Ovary (tissue), 9 donors: ENCODE results near the gene MAG. TPM values are rescaled to one million over a fixed set of nuclear protein-coding genes. Genes with fewer than 3 reads are reported as not detected.

Source experiments
- DNase-seq, 5 donors: peaks; one replicate each; pipeline ENCODE4 v3.0.0-alpha.2; 2019 to 2020
- H3K27ac ChIP-seq, 2 donors: fragments of 200-600 bp; one replicate each; pipeline versions ENCODE4 v1.5.1 to v1.8.0; 2019 to 2022
- H3K27me3 ChIP-seq: fragments of 200-600 bp; one replicate; pipeline ENCODE4 v1.8.0; 2022
- H3K36me3 ChIP-seq: fragments of 200-600 bp; sonication (generic); one replicate; pipeline ENCODE4 v1.5.1; 2019
- H3K4me1 ChIP-seq: one replicate; pipeline ENCODE4 v1.8.1; 2013; ENCODE audit warnings: mild to moderate bottlenecking, moderate library complexity; ENCODE audit not compliant: insufficient read depth
- H3K4me3 ChIP-seq: fragments of 200-600 bp; sonication (generic); one replicate; pipeline ENCODE4 v1.5.1; 2017
- H3K9me3 ChIP-seq, 2 donors: fragments of 200-600 bp in 1 of 2; sonication (generic) in 1 of 2; one replicate each; pipeline versions ENCODE4 v1.5.1 to v1.8.1; 2013 to 2019; ENCODE audit warnings: mild to moderate bottlenecking in 1 of 2, moderate library complexity in 1 of 2
- EP300 ChIP-seq: sonication (generic); formaldehyde crosslinking; IDR thresholded peaks from one replicate; pipeline ENCODE4 v1.6.1; 2017; ENCODE audit warnings: antibody characterized with exemption
- POLR2A ChIP-seq: fragments of 450-650 bp; IDR thresholded peaks from one replicate; pipeline ENCODE4 v1.6.1; 2017; ENCODE audit warnings: antibody characterized with exemption, mild to moderate bottlenecking, moderate library complexity
- WGBS, 3 donors: extraction: QIAGEN DNeasy Blood & Tissue Kit in 1 of 3; methylation state at CpG; one replicate each; pipeline versions ENCODE4 v1.1.5 to v1.1.7; 2013 to 2017; 5-methylcytosine and 5-hydroxymethylcytosine counted together
- intact Hi-C, 4 donors: fragments of 100-400 bp; cut with DNase I; formaldehyde crosslinking; loops; one replicate each; pipeline versions ENCODE4 v1.11.0 to v1.15.1; 2022 to 2023
- polyA plus RNA-seq, 2 donors: library from polyadenylated mRNA; stranded (reverse); fragments of 200-250 nt in 1 of 2; fragments of 350-450 nt in 1 of 2; fragmentation: Illumina TruSeq in 1 of 2; extraction: RNeasy Lipid Tissue Mini Kit (QIAGEN cat#74804) in 1 of 2; gene quantifications; one replicate each; pipeline ENCODE4 v1.2.3, GENCODE V29; 2013 to 2014
- total RNA-seq, 7 donors: library from RNA; depleted of rRNA in 2 of 7; stranded (reverse); fragments of >200 nt in 2 of 7; fragmentation: NEBNext Ultra II Directional in 3 of 7; extraction: Animal tissue kit (Norgen Biotek cat#: 25700) in 3 of 7; gene quantifications; one replicate each; pipeline versions ENCODE4 v1.1.0 to v1.2.4, GENCODE V29; 2016 to 2023
- TF ChIP-seq, protein P1 (sequence below), 3 donors: fragments of 450-650 bp in 2 of 3; fragments of 200-600 bp in 1 of 3; IDR thresholded peaks; one replicate each; pipeline versions ENCODE4 v1.5.1 to v1.8.0; 2016 to 2022; ENCODE audit warnings: antibody characterized with exemption in 3 of 3, mild to moderate bottlenecking in 1 of 3
- donor health status: DM: no; HTN: no; CAD: no; lungs with moderate emphysema.
- donor health status: DM: no; HTN: no; CAD: no.
- donor health status: Bipolar disorder and iron deficiency.
- donor health status: DM: yes; HTN: yes; CAD: no.
- donor health status: DM: no; HTN: no; CAD: no.
- donor health status: DM: yes; HTN: yes; CAD: no.

The MAG gene
- total and polyA plus RNA-seq, 9 donors: 1.1 to 146 (median 94.2) TPM

DNA sequence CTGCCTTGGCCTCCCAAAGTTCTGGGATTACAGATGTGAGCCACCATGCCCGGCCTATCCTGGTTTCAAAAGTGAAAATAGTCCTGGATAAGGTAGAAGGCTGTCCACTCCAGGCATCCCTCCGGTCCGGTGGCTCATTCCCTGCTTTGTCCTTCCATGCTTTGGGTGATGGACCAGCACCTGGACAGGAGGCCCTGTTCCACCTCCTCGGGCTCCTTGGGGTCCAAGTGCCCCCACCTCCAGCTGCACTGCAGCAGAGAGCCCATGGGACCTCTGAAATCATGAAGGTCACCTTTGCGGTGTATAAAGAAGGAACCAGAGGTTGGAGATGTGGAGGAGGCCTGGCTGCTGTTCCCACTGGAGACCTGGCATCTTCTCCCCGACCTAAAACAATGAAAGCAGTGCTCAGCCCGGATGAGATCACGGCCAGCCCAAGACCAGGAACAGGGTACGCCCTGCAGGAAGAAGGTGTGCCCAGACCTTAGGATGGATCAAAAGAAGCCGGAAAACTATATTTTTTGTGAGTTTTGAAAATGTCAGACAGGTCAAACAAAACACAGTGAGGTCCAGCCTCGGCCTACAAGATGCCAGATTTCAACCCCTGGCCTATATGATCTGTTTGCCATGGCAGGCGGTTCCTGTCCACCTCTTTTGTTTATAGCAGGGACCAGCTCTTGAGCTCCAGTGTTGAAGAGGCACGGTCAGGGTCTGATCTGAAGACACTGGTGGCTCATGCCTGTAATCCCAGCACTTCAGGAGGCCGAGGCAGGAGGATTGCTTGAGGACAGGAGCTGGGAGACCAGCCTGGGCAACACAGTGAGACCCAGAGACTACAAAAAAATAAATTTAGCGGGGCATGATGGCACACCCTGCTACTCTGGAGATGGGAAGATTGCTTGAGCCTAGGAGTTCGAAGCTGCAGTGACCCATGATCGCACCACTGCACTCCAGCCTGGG is 37.3 kb upstream of the MAG start:
- WGBS, 3 donors: 86 to 90% (median 86%) methylated on average over 17 of the region's 17 CpGs
- H3K4me3 ChIP-seq: no peak overlapping the region
- no peak for TF ChIP-seq EP300
- TF ChIP-seq POLR2A: no peak
- TF ChIP-seq, protein P1, sequence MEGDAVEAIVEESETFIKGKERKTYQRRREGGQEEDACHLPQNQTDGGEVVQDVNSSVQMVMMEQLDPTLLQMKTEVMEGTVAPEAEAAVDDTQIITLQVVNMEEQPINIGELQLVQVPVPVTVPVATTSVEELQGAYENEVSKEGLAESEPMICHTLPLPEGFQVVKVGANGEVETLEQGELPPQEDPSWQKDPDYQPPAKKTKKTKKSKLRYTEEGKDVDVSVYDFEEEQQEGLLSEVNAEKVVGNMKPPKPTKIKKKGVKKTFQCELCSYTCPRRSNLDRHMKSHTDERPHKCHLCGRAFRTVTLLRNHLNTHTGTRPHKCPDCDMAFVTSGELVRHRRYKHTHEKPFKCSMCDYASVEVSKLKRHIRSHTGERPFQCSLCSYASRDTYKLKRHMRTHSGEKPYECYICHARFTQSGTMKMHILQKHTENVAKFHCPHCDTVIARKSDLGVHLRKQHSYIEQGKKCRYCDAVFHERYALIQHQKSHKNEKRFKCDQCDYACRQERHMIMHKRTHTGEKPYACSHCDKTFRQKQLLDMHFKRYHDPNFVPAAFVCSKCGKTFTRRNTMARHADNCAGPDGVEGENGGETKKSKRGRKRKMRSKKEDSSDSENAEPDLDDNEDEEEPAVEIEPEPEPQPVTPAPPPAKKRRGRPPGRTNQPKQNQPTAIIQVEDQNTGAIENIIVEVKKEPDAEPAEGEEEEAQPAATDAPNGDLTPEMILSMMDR (IDR thresholded peaks at IDR 0.05): no peak
- H3K36me3 ChIP-seq: no peaks in the 10 kb centered on the region
- no peaks in the 10 kb centered on the region for H3K4me1 ChIP-seq
- H3K27ac ChIP-seq: no peak overlapping the region
- no peaks in the 10 kb centered on the region for H3K27me3 ChIP-seq
- peak in 1 of 5 donors; percentile 24 for DNase-seq
- intact Hi-C loops: no loop called here
- no peaks in the 10 kb centered on the region for H3K9me3 ChIP-seq

DNA sequence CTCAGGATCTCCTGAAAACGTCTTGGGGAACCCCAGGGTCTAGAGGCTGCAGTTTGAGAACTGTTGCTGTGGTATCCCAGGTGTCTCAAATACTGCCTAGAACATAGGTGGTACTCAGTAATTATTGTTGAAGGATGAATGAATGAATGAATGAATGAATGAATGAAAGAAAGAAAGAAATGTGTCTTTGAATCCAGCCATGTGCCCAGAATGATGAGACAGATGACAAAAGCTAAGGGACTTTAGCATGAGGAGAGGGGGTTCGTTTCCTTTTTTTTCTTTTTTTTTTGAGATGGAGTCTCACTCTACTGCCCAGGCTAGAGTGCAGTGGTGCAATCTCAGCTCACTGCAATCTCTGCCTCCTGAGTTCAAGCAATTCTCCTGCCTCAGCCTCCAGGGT is 35.4 kb upstream of the MAG start:
- no peak overlapping the region for H3K4me3 ChIP-seq
- no peaks in the 10 kb centered on the region for H3K36me3 ChIP-seq
- no peaks in the 10 kb centered on the region for H3K4me1 ChIP-seq
- no peak for DNase-seq
- H3K9me3 ChIP-seq: no peaks in the 10 kb centered on the region
- TF ChIP-seq EP300: no peak
- TF ChIP-seq POLR2A: no peak
- TF ChIP-seq, protein P1 (IDR thresholded peaks at IDR 0.05): no peak
- WGBS, 3 donors: 31 to 46% (median 39%) methylated on average over 2 of the region's 2 CpGs
- intact Hi-C loops: no loop called here
- H3K27ac ChIP-seq: no peak overlapping the region
- no peaks in the 10 kb centered on the region for H3K27me3 ChIP-seq

DNA sequence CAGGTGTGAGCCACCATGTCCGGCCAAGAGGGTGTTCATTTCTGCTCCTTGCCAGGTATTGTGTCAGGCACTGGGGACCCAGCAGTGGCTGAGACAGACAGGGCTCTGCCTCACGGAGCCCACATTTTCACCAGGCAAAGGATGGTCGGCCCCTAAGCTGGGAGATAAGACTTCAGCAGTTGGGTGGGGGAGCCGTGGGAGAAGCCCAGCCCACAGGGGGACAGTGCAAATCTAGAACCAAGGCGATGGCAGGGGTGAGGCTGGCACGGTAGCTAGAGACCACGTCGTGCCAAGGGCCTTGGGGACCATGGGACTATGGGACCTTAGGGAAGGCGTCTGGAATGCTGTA is 34.9 kb upstream of the MAG start:
- intact Hi-C loops: no loop called here
- 47 to 63% (median 52%) methylated on average over 9 of the region's 9 CpGs for WGBS, 3 donors
- Histone ChIP-seq H3K4me1 (peaks cover 1% of the 10 kb centered on the region), H3K9me3 (no peaks in the 10 kb centered on the region), H3K27ac (no peak overlapping the region), H3K4me3 (no peak overlapping the region), H3K27me3 (no peaks in the 10 kb centered on the region), H3K36me3 (no peaks in the 10 kb centered on the region)
- TF ChIP-seq, protein P1 (IDR thresholded peaks at IDR 0.05): no peak
- TF ChIP-seq POLR2A (no peak), EP300 (no peak)
- DNase-seq: peak in 1 of 5 donors; percentile 33

DNA sequence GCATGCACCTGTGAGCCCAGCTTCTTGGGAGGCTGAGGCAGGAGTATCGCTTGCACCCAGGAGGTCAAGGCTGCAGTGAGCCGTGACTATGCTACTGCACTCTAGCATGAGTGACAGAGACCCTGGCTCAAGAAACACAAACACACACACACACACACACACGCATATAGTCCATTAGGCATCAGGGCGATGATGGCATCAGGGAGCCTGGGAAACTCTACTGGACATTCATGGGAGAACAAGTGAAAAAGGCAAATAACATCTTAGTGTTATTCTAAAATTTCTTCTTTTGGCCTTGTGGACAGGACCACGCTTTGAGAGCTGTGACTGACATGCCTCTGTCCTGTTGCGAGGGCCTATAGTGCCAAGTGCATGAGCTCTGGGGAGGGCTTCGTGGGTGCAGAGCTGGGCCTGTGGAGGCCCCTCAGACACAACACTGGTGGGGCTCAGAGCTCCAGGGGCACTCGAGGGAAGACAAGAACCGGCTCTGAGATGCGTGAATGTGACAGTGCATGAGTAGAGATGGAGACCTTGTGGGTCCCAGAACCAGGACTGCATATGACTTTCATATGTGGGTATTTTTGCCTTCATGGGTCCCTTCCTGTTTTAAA is 31.2 kb upstream of the MAG start:
- TF ChIP-seq, protein P1 (IDR thresholded peaks at IDR 0.05): no peak
- TF ChIP-seq EP300: no peak
- TF ChIP-seq POLR2A: no peak

More for the DNA sequence above, 31.2 kb upstream of the MAG start:
- no peaks in the 10 kb centered on the region for H3K9me3 ChIP-seq
- WGBS, 3 donors: 61 to 77% (median 75%) methylated on average over 10 of the region's 10 CpGs
- H3K36me3 ChIP-seq: no peaks in the 10 kb centered on the region
- no peak overlapping the region for H3K27ac ChIP-seq
- peaks cover 7% of the 10 kb centered on the region for H3K4me1 ChIP-seq
- H3K27me3 ChIP-seq: no peaks in the 10 kb centered on the region
- intact Hi-C loops: loop anchor here in 2 of 4 donors (10.0 kb wide), 2 partner anchors 244 to 354 kb away; partner anchors contain the start of gene HAUS5 (in 1 of the 2)
- DNase-seq: peak in 1 of 5 donors; percentile 33
- H3K4me3 ChIP-seq: no peak overlapping the region
